GM10266 (cell line): Measurements from ENCODE around the gene EVA1A.

Experiments
- DNase-seq: peaks from one replicate; pipeline ENCODE4 v3.0.0; 2012; ENCODE audit errors: extremely low spot score
- TF ChIP-seq, protein P1 (sequence below): IDR thresholded peaks from 2 replicates; pipeline ENCODE4 v1.5.1; 2012; ENCODE audit warnings: mild to moderate bottlenecking, low read depth; ENCODE audit not compliant: control insufficient read depth, insufficient read depth; ENCODE audit errors: missing control alignments

The EVA1A gene

DNA sequence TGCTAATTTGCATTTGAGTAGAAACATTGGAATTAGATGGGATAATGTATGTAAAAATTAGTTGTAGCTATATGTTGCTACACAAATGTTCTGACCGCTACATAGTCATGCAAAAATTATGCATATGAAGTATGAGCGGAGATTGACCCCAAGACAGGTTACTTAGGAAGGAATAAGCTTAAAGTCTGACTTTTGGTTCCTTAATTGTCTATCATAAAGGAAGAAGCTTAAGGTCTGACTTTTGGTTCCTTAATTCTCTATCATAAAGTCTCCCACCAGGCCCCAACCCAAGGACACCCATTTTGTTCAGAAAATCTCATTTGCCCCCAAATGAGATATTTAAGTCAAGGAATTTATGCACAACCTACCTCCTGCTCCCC, 106.5 kb downstream of the EVA1A start:
- TF ChIP-seq, protein P1, sequence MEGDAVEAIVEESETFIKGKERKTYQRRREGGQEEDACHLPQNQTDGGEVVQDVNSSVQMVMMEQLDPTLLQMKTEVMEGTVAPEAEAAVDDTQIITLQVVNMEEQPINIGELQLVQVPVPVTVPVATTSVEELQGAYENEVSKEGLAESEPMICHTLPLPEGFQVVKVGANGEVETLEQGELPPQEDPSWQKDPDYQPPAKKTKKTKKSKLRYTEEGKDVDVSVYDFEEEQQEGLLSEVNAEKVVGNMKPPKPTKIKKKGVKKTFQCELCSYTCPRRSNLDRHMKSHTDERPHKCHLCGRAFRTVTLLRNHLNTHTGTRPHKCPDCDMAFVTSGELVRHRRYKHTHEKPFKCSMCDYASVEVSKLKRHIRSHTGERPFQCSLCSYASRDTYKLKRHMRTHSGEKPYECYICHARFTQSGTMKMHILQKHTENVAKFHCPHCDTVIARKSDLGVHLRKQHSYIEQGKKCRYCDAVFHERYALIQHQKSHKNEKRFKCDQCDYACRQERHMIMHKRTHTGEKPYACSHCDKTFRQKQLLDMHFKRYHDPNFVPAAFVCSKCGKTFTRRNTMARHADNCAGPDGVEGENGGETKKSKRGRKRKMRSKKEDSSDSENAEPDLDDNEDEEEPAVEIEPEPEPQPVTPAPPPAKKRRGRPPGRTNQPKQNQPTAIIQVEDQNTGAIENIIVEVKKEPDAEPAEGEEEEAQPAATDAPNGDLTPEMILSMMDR: no peak
- no peak for DNase-seq

DNA sequence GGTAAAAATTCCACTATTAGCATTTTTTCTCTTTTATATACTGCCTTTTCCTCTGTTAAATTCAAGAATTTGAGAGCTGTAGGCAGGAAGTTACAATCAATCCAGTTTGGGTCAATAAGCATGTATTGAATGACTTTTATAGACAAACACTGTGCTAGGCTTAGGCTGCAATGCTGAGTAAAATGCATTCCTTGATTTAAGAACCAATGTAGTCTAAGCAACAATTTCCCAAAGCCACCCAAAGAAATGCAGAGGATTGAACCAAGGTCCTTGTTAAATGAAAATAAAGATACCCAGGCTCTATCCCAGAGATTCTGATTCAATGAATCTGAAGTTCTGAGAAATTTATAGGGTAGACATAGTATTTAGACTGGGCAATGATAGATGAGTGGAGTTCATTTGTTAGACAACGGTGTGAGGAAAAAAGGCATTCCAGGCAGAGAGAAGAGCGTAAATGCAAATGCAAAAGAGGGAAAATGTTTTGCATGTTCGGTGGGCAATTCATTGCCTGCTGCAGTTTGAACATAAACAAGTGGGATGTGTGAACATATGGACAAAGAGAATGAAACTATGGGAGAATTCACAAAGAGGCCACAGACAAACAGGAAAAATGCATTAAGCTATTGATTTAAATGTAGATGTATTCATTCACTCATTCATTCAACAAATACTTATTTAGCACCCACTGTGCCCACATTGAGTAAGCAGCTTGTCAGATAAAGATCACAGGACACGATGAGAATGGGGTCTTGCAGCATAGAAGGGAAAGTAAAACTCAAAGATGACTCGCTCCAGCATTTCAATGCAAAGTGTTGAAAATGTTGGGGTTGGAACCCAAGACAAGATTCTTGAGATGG, 107.1 kb downstream of the EVA1A start:
- TF ChIP-seq, protein P1: no peak
- DNase-seq: no peak

DNA sequence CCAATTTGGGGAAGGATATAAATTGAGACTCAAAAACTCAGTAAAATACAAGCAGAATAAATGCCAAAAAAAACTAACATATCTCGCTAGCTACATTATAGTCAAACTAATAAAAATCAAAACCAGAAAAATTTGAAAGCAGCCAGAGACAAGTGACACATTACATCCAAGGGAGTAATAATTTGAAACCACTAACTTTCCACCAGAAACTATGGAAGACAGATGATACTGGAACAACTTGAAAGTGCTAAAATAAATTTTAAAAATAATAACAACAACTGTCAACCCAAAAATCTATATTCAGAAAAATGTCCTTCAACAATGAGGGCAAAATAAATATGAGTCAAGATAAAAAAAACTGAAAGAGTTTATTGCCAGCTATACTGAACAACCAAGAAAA, 110.7 kb downstream of the EVA1A start:
- TF ChIP-seq, protein P1: no peak

DNA sequence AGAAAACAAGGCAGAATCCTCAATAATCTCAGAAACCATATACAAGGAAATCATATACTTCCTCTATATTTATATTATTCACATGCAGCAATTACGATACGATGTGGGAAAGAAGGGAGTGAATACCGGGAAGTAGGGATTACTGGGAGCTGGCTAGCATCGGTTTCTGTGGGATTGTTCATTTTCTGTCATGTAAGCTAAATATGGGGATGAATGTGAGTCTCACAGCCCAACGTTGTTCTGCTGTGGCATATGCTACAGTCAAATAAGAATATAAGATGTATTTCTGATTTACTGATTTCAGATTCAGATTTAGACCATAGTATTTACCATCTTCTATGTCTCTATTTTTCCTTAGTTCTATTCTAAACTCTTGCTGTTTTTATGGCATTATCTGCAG, 113.6 kb downstream of the EVA1A start:
- TF ChIP-seq, protein P1: no peak
- no peak for DNase-seq

More for the DNA sequence above, 110.7 kb downstream of the EVA1A start:
- no peak for DNase-seq
